D341Med (cell line): ENCODE results near the gene ARHGAP6.

ENCODE experiments used
- DNase-seq: peaks from one replicate; pipeline ENCODE4 v3.0.0; 2012; ENCODE audit warnings: low spot score

ARHGAP6 gene

DNA sequence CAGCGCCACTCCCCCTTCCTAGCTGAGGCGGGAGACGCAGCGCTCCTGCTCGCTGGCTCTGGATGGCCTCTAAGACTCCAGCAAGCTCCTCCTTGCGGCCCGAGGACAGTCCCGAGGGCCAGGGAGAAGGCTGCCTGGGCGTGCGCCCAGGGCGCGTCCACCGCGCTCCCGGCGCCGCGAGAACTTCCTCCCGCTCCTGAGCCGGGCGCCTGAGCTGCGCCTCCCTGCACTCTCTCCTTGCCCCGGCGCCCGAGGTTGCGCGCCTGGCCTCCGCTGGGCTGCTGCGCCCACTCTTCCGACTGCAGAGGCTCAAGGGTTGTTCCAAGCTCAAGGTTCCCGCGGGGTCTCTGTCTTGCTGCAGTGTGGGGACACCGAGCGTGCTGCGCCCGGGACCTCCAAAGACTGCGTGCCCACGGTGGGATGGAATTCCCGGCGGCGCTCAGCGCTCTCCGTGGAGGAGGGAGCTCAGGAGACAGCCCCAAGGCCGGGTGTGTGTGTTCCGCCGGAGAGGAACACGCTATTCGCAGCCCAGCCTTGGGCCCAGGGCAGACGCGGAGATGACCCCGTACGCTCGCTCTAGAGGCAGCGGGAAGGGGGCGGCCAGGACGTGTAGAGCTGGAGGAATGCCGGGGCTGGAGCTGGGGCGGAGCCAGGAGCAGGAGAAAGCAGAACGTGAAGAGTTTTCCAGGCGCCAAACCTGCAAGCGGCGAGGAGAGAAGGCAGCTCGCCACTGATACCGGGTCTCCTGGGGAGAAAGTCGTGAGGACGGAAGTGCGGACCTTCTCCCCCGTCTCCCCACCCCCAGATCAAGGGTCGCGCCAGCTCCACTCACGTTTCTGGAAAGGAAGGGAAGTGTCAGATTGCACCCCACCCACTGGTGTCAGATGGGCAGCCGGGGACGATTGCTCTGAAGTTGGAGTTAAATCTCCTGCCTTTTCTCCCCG is at the start of gene ARHGAP6:
Gene ARHGAP6 (minus strand): TSS at position 753 of the 944 bp plus-strand sequence. CDS start 1,092 bp downstream, outside the sequence.
- peak; percentile 41 for DNase-seq

DNA sequence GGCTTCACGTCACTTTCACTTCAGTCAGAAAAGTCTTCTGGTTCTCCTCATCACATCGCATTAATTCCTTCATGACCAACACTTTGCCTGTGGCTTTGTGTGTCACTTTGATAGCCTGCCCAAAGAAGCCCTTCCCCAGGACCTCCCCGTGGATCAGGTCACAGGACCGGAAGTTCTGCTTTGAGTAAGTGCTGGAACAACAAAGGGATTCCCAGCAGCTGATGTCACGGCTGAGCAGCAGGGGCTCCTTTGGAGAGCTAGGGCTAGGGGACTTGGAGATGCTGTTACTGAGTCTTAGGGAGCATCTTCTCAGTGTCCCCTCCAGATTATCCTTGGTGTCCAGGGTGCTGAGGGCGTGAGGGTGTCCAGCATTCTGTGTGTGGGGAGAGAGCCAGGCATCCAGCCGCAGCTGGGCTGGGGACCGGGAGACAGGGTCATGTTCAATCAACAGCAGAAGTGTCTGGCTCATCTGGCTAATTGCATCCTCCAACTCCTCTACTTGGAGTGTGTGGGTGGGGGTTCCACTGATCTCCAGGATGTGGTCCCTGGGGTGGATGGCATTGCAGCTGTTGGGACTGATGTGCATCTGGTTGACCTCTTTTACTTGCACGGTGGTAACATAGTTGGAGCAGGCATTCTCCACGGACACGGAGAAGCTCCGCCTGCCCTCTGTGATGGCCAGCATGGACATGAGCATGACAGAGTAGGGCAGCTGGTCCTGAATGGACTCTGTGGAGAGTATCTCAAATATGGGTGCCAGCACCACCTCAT is 39.2 kb upstream of the ARHGAP6 start:
- no peak for DNase-seq

DNA sequence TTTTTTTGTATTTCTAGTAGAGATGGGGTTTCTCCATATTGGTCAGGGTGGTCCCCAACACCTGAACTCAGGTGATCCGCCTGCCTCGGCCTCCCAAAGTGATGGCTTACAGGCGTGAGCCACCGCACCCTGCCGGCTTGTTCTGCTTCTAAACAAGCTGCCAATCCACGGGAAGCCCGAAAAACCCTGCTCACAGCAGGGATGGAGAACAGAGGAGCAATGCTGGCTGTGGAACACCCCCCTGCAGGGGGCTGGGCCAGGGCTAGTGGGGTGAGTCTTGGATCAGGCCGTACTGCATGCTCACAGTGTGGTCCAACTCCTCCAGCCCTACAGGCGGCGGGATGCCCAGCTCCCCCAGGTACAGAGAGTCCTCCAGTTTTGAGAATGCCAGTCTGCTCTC is 38.1 kb upstream of the ARHGAP6 start:
- DNase-seq = no peak

GRCh38 chrX:11702965-11703631 is 37.4 kb upstream of the ARHGAP6 start:
- DNase-seq = no peak

- DNase-seq = no peak
These were observed 36.7 kb upstream of the ARHGAP6 start for GRCh38 chrX:11702420-11702819.

GRCh38 chrX:11698702-11699101 is 33.0 kb upstream of the ARHGAP6 start:
- no peak for DNase-seq

DNA sequence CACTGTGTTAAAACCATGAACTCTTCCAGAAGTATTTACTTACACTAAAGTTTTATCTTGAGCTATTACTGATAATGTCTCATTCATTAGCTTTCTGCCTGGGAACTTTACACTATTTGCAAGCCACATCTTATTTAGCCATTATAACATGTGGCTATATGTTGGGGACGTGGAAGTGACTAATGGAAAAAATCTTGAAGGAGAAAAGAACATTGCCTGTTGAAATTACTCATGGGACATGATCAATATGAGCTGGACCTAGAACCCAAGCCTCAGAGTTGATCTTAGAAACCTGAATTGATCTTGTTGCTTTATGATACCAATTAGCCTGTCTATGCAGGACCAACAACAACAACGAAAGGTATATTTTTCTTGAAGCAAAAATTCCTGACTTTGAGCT is 22.5 kb upstream of the ARHGAP6 start:
- DNase-seq = no peak

GRCh38 chrX:11687157-11687556 is 21.4 kb upstream of the ARHGAP6 start:
- DNase-seq = no peak

DNA sequence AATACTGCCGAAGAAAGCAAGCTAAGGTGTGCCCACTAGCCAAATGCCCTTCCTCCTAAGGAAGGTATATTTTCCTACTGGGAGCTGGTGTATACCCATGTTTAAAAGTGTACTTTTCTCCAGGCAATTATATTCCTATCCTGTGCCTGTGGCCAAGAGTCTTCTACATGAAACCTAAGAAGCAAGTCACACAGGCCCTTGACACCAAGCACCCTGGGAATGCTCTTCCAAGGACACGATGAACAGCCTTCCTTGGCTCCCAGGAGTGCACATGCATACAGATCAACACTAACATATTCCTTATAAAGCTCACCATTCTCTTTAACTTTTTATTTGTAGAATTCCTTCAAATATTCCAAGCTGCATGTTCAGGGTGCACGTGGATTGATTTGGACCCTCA is 17.3 kb upstream of the ARHGAP6 start:
- DNase-seq = no peak

DNA sequence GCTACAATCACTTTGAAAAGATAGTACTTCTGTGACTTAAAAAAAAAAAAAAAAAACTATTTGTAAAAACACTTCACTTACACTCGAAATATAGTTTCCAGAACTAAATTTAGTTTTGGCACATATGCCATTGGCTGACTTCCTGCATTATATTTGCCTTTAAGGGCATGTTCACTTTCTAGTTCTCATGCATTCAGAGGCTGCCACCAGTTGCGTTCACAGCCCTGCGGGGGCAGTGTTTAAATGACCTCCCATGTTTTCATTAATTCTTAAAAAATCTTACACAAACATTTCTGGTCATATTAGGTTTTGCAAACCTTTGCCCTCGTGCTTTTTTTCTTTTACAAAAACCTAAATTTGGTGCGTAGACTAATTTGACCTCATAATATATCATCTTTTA is 12.4 kb upstream of the ARHGAP6 start:
- DNase-seq = no peak

GRCh38 chrX:11672213-11672612 is 6.5 kb upstream of the ARHGAP6 start:
- no peak for DNase-seq

DNA sequence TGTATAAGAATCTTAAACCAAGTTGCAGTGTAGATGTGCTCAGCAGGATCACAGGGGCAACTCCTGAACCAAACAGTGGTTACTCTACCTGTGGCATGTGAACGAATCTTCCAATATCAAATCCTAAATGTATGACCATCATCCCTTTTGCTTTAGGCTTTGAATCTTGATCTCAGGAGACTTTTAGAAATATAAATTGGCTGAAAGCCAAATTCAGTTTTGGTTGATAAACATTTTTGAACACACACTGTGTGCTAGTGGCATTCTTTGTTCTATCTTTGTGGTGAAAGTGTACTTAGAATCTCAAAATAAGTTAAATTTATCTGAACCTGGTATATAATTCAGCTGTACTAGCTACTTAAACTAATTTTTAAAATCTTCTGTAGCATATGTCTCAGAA is 4.6 kb upstream of the ARHGAP6 start:
- DNase-seq = no peak

GRCh38 chrX:11666952-11667685 is 1.4 kb upstream of the ARHGAP6 start:
- DNase-seq = no peak

DNA sequence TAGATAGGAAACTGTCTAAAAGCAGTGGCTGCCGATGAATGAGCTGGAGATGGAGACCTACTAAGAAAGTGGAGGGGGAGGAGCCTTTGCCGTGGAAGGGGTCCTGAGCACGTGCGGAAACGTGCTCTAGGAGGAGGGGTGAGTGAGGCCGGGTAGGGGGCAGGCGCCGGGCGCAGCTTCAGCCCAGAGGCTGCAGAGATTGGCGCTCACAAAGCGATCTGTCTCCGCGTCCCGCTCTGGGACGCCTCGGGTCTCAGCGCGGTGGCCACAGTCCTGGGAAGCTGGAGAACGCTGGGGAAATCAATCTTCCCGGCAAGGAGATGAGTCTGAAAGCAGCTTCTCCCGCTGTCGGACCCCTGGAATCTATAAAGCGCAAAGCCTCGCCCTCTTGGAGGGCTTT is 444 bp upstream of the ARHGAP6 start:
- DNase-seq = peak; percentile 22

- peak; percentile 10 for DNase-seq
These were observed 1.2 kb downstream of the ARHGAP6 start for GRCh38 chrX:11664211-11665167.

DNA sequence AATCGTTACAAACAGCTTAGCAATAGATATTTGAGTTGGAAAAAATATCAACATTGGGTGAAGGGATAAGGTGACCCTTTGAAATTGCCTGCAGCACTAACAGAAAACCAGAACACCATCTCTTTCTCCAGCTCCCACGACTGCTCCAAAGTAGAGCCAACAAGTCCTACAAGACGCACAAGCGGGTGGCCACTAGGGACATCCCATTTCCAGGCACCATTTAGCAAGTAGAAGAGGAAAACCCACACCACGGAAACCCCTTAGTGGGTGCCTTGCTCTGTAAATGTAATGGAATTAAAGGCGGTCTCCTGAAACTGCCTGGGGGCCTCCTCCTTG is 1.9 kb downstream of the ARHGAP6 start:
- DNase-seq = no peak

DNA sequence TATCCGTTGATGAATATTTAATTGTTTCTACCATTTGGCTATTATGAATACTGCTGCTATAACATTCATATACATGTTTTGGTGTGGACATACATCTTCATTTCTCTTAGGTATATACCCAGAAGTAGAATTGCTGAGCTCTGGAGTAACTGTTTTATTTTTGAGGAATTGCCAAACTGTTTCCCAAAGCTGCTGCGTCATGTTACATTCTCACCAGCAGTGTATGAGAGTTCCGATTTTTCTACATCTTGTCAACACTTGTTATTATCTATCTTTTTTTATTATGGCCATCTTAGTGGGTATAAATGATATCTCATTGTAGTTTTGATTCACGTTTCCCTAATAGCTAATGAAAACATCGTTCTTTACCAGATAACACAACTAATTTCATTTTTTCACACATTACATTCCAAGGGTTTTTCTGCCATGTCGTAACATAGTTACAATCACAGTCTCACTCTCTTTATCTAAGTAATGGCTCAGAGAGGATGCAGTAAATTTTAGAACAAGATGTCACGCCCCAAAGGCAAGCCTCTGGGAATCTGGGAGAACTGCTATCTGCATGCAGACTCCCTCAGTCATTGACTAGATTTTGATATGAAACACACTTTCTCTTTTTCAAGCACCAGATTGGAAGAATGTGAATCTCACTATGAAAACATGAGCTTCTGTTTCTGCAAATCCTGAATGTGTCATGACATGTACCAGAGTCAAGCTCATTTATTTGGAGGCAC is 10.3 kb downstream of the ARHGAP6 start:
- DNase-seq = no peak

DNA sequence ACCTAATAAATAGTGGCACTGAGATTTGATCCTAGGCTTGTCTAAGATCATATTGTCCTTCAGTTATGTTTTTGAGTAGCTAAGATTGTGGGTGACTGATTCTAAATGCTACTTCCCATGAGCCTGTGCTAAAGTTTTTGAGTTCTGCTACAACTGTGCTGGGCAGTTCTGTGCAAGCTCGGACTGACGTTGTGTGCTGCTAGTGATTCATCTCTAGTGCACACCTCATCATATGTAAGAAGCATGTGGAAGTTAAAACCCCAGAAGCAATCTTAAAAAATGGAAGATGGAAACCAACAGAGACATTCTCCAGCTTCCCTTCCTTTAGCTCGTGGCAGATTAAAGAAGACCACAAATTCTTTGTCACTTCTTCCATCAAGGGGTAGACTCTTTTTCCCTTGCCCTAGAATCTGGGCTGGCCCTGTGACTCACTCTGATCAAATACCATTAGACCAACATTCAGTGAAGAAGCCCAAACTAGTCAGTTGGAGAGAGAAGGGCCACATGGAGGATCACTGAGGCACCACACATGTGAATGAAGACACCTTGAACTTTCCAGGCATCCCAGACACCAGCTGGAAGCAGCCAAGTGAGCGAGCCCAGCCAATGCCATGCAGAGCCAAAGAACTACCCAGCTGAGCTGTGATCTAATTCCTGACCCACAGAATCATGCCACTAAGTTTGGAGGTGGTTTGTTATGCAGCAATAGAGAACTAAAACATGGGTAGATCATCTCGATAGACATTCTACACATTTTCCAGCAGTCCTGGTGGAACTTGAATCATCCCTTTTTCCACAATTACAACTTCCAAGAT is 16.8 kb downstream of the ARHGAP6 start:
- DNase-seq = no peak

DNA sequence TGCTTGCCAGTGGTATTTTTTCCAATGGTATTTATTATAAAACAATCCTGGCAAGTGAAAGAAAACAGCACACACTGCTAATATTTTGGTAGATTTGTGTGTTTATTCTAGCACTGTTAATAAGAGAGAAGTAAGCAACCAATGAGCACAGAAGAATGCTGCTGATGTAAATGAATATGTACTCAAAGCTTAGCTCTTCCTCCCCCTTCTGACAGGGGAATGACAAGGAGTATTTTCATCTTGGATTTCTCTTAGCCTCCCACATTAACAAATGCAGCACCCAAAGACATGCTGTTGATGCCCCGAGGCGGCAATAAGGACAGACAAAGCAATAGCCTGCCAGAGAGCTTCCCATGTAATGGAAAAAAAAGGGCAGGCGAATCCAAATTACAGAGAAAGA is 18.6 kb downstream of the ARHGAP6 start:
- no peak for DNase-seq
